Activated B cell treated with CpG ODN at 0.5 μM for 24 hours (primary cell): Measurements from ENCODE around the gene COPS8. TPM values are rescaled to one million over a fixed set of nuclear protein-coding genes. Genes with fewer than 3 reads are reported as not detected.

Source experiments
- ATAC-seq: fragments of 200-7000 bp; cut with Tn5 transposase; one replicate; pipeline ENCODE4 v1.10.0; 2021; ENCODE audit warnings: low read depth, mild to moderate bottlenecking, moderate library complexity
- CTCF ChIA-PET: fragments of 350-600 bp; sonication (Branson Sonifier 250); formaldehyde crosslinking; loops from one replicate; lab custom pipeline; 2021; ENCODE audit warnings: antibody characterized with exemption; lab: Charles Lee
- POLR2A ChIA-PET: fragments of 350-600 bp; sonication (Branson Sonifier 250); formaldehyde crosslinking; loops from one replicate; lab custom pipeline; 2021; ENCODE audit warnings: antibody characterized with exemption; lab: Charles Lee
- DNase-seq: peaks from one replicate; pipeline ENCODE4 v3.0.0; 2022
- H3K27ac Mint-ChIP-seq: one replicate; pipeline ENCODE4 v1.8.0; 2020; ENCODE audit warnings: mixed read lengths
- H3K27me3 Mint-ChIP-seq: one replicate; pipeline ENCODE4 v1.8.0; 2021; ENCODE audit warnings: mixed read lengths
- H3K36me3 Mint-ChIP-seq: one replicate; pipeline ENCODE4 v1.8.0; 2021; ENCODE audit warnings: low read depth, mixed read lengths
- H3K4me1 Mint-ChIP-seq: one replicate; pipeline ENCODE4 v1.8.0; 2021; ENCODE audit warnings: mixed read lengths
- H3K4me3 Mint-ChIP-seq: one replicate; pipeline ENCODE4 v1.8.0; 2020; ENCODE audit warnings: mild to moderate bottlenecking, mixed read lengths
- H3K9me3 Mint-ChIP-seq: one replicate; pipeline ENCODE4 v1.8.0; 2020; ENCODE audit warnings: mixed read lengths
- CTCF ChIP-seq: fragments of 200-600 bp; IDR thresholded peaks from one replicate; pipeline ENCODE4 v1.8.0; 2022; ENCODE audit warnings: antibody characterized with exemption, mild to moderate bottlenecking
- intact Hi-C: fragments of 100-400 bp; cut with micrococcal nuclease; formaldehyde crosslinking; loops from one replicate; pipeline ENCODE4 v1.15.1; 2024
- total RNA-seq: library from RNA; stranded (reverse); gene quantifications from 2 replicates; pipeline ENCODE4 v1.2.3, GENCODE V29; 2022

COPS8 gene
- total RNA-seq, 1 donor from 2014 or later: 31.8 TPM

- H3K9me3 Mint-ChIP-seq: no peaks in the 10 kb centered on the region
- intact Hi-C loops: no loop called here
- POLR2A ChIA-PET: no interaction called here
- ATAC-seq (no peak), DNase-seq (no peak)
- no peaks in the 10 kb centered on the region for H3K36me3 Mint-ChIP-seq
- no peak overlapping the region for H3K4me3 Mint-ChIP-seq
- peaks cover 8% of the 10 kb centered on the region for H3K27me3 Mint-ChIP-seq
- CTCF ChIA-PET: interaction anchor here (1.0 to 1.7 kb wide), 2 partner anchors 542 to 712 kb away, joined by 3 to 4 read pairs; no protein-coding TSS in a partner anchor
- no peak overlapping the region for H3K27ac Mint-ChIP-seq
- TF ChIP-seq CTCF: no peak
- peaks cover 28% of the 10 kb centered on the region for H3K4me1 Mint-ChIP-seq
Observed at GRCh38 chr2:237055386-237056100, 30.1 kb upstream of the COPS8 start.

- intact Hi-C loops: no loop called here
- Mint-ChIP-seq H3K27me3 (peaks cover 7% of the 10 kb centered on the region), H3K36me3 (no peaks in the 10 kb centered on the region), H3K9me3 (no peaks in the 10 kb centered on the region), H3K4me3 (no peak overlapping the region), H3K4me1 (peaks cover 37% of the 10 kb centered on the region), H3K27ac (no peak overlapping the region)
- DNase-seq: no peak
- ATAC-seq: no peak
- TF ChIP-seq CTCF: no peak
- ChIA-PET CTCF (no interaction called here), POLR2A (no interaction called here)
Observed at GRCh38 chr2:237056287-237056875, 29.3 kb upstream of the COPS8 start.

- Mint-ChIP-seq H3K9me3 (no peaks in the 10 kb centered on the region), H3K27ac (no peak overlapping the region), H3K36me3 (no peaks in the 10 kb centered on the region), H3K4me1 (peaks cover 37% of the 10 kb centered on the region), H3K4me3 (no peak overlapping the region), H3K27me3 (peaks cover 3% of the 10 kb centered on the region)
- intact Hi-C loops: no loop called here
- ATAC-seq (no peak), DNase-seq (no peak)
- TF ChIP-seq CTCF: no peak
- ChIA-PET CTCF (no interaction called here), POLR2A (no interaction called here)
Observed at GRCh38 chr2:237057107-237057506, 28.6 kb upstream of the COPS8 start.

- Mint-ChIP-seq H3K4me1 (peaks cover 37% of the 10 kb centered on the region), H3K27me3 (peaks cover 3% of the 10 kb centered on the region), H3K9me3 (no peaks in the 10 kb centered on the region), H3K4me3 (peak overlapping the region; percentile 67), H3K36me3 (no peaks in the 10 kb centered on the region), H3K27ac (no peak overlapping the region)
- POLR2A ChIA-PET: interaction anchor here (1.3 kb wide), 1 partner anchor 490 kb away, joined by 3 read pairs; no protein-coding TSS in a partner anchor
- TF ChIP-seq CTCF: no peak
- intact Hi-C loops: no loop called here
- CTCF ChIA-PET: no interaction called here
- ATAC-seq (peak; percentile 78), DNase-seq (no peak)
Observed at GRCh38 chr2:237057893-237058300, 27.8 kb upstream of the COPS8 start.

- no peak for TF ChIP-seq CTCF
- H3K36me3 Mint-ChIP-seq: no peaks in the 10 kb centered on the region
- POLR2A ChIA-PET: interaction anchor here (0.8 to 1.3 kb wide), 2 partner anchors 27 to 490 kb away, joined by 3 read pairs; no protein-coding TSS in a partner anchor
- peaks cover 37% of the 10 kb centered on the region for H3K4me1 Mint-ChIP-seq
- ATAC-seq (no peak), DNase-seq (no peak)
- CTCF ChIA-PET: interaction anchor here (1.0 kb wide), 1 partner anchor 546 kb away, joined by 4 read pairs; no protein-coding TSS in a partner anchor
- intact Hi-C loops: no loop called here
- peaks cover 3% of the 10 kb centered on the region for H3K27me3 Mint-ChIP-seq
- H3K27ac Mint-ChIP-seq: no peak overlapping the region
- H3K9me3 Mint-ChIP-seq: no peaks in the 10 kb centered on the region
- H3K4me3 Mint-ChIP-seq: peak overlapping the region; percentile 67
Observed at GRCh38 chr2:237058423-237058822, 27.3 kb upstream of the COPS8 start.
